RWPE2 (cell line): ENCODE data around the gene MRPS2.
"Not testable (repeated sequence)": the region's sequence is repeated elsewhere in the genome, so short reads cannot be mapped to it uniquely, and the experiment has no call there.

Experiments
- ATAC-seq: fragments of 200-7000 bp; cut with Tn5 transposase; 3 replicates; pipeline ENCODE4 v1.9.1; 2021; ENCODE audit warnings: low read depth
- DNase-seq: peaks from one replicate; pipeline ENCODE4 v3.0.0-alpha.2; 2020; ENCODE audit warnings: low spot score
- H3K27ac ChIP-seq: fragments of 450-650 bp; 2 replicates; pipeline ENCODE4 v1.5.1; 2017; ENCODE audit warnings: mild to moderate bottlenecking; ENCODE audit not compliant: poor library complexity, severe bottlenecking
- H3K27me3 ChIP-seq: fragments of 250-450 bp; sonication (Bioruptor Pico); 2 replicates; pipeline ENCODE4 v1.5.1; 2021; ENCODE audit warnings: mild to moderate bottlenecking, moderate library complexity; ENCODE audit not compliant: insufficient read depth, poor library complexity, severe bottlenecking
- H3K36me3 ChIP-seq: fragments of 250-450 bp; sonication (Bioruptor Pico); 2 replicates; pipeline ENCODE4 v1.5.1; 2020; ENCODE audit warnings: low read depth, mild to moderate bottlenecking, moderate library complexity
- H3K4me1 ChIP-seq: fragments of 250-450 bp; sonication (Bioruptor Pico); 2 replicates; pipeline ENCODE4 v1.5.1; 2021; ENCODE audit warnings: mild to moderate bottlenecking, moderate library complexity; ENCODE audit not compliant: insufficient read depth, poor library complexity, severe bottlenecking
- H3K4me3 ChIP-seq: fragments of 250-450 bp; sonication (Bioruptor Pico); 2 replicates; pipeline ENCODE4 v1.5.1; 2021; ENCODE audit warnings: mild to moderate bottlenecking, moderate library complexity; ENCODE audit not compliant: severe bottlenecking
- H3K9me3 ChIP-seq: fragments of 250-450 bp; sonication (Bioruptor Pico); 2 replicates; pipeline ENCODE4 v1.5.1; 2021; ENCODE audit warnings: mild to moderate bottlenecking, moderate library complexity; ENCODE audit not compliant: severe bottlenecking
- CTCF ChIP-seq: fragments of 450-650 bp; IDR thresholded peaks from one replicate; pipeline ENCODE4 v1.5.1; 2017; ENCODE audit warnings: mild to moderate bottlenecking, moderate library complexity; ENCODE audit not compliant: poor library complexity, severe bottlenecking

Gene MRPS2

GRCh38 chr9:135500525-135501260, at the start of gene MRPS2:
Gene MRPS2 (plus strand): TSS chr9:135500682. CDS start chr9:135500711, 29 bp downstream.
- Histone ChIP-seq H3K36me3 (peaks cover 31% of the 10 kb centered on the region), H3K27me3 (no peaks in the 10 kb centered on the region), H3K9me3 (no peaks in the 10 kb centered on the region), H3K27ac (peak within 1 kb of the TSS; percentile 45), H3K4me1 (no peaks in the 10 kb centered on the region), H3K4me3 (peak within 1 kb of the TSS; percentile 60)
- TF ChIP-seq CTCF, result peak; percentile 95
- peak; percentile 84 for DNase-seq
- ATAC-seq, result peak; percentile 86

GRCh38 chr9:135450956-135451355, 49.5 kb upstream of the MRPS2 start:
- ATAC-seq (no peak), DNase-seq (no peak)
- no peak for TF ChIP-seq CTCF
- Histone ChIP-seq H3K27me3 (peaks cover 5% of the 10 kb centered on the region), H3K4me3 (no peak overlapping the region), H3K27ac (no peak overlapping the region), H3K4me1 (no peaks in the 10 kb centered on the region), H3K36me3 (no peaks in the 10 kb centered on the region), H3K9me3 (no peaks in the 10 kb centered on the region)

GRCh38 chr9:135451909-135452308, 48.6 kb upstream of the MRPS2 start:
- not testable (repeated sequence) for H3K27me3 ChIP-seq, ATAC-seq, H3K27ac ChIP-seq

GRCh38 chr9:135454737-135455136, 45.7 kb upstream of the MRPS2 start:
- H3K27me3 ChIP-seq, result peaks cover 11% of the 10 kb centered on the region
- ATAC-seq (no peak), DNase-seq (no peak)
- H3K4me3 ChIP-seq, result no peak overlapping the region
- no peaks in the 10 kb centered on the region for H3K4me1 ChIP-seq
- no peak for TF ChIP-seq CTCF
- H3K27ac ChIP-seq, result no peak overlapping the region
- H3K36me3 ChIP-seq, result no peaks in the 10 kb centered on the region
- no peaks in the 10 kb centered on the region for H3K9me3 ChIP-seq

More at GRCh38 chr9:135451909-135452308, 48.6 kb upstream of the MRPS2 start:
- DNase-seq, H3K36me3 ChIP-seq, H3K4me1 ChIP-seq, H3K4me3 ChIP-seq, H3K9me3 ChIP-seq: not testable (repeated sequence)

- TF ChIP-seq CTCF, result no peak
- Histone ChIP-seq H3K36me3 (no peaks in the 10 kb centered on the region), H3K4me3 (no peak overlapping the region), H3K9me3 (no peaks in the 10 kb centered on the region), H3K27ac (no peak overlapping the region), H3K27me3 (peaks cover 11% of the 10 kb centered on the region), H3K4me1 (no peaks in the 10 kb centered on the region)
- DNase-seq (no peak), ATAC-seq (no peak)
Measured at GRCh38 chr9:135455401-135456030, 45.0 kb upstream of the MRPS2 start.
